ENCODE data around the gene OR10H3.
"Not testable (repeated sequence)": the region's sequence is repeated elsewhere in the genome, so short reads cannot be mapped to it uniquely, and the experiment has no call there.

Gene OR10H3

GRCh38 chr19:15779756-15780476 lies 42.1 kb downstream of the OR10H3 start:
- FAIRE-seq = no peak

- FAIRE-seq = no peak
Observed at GRCh38 chr19:15780610-15781418, 43.0 kb downstream of the OR10H3 start.

- no peak for FAIRE-seq
Observed at GRCh38 chr19:15781661-15782060, 43.9 kb downstream of the OR10H3 start.

- no peak for FAIRE-seq
Observed at GRCh38 chr19:15782211-15782610, 44.4 kb downstream of the OR10H3 start.

GRCh38 chr19:15782896-15783295 lies 45.1 kb downstream of the OR10H3 start:
- FAIRE-seq = not testable (repeated sequence)

GRCh38 chr19:15787611-15788155 lies 49.9 kb downstream of the OR10H3 start, which contains the start of gene OR10H5:
Gene OR10H5 (plus strand): TSS chr19:15787661. CDS start chr19:15794049, 6,388 bp downstream.
- no peak for FAIRE-seq

GRCh38 chr19:15788594-15789270 lies 50.9 kb downstream of the OR10H3 start:
- FAIRE-seq = no peak

- no peak for FAIRE-seq
Observed at GRCh38 chr19:15790096-15790495, 52.3 kb downstream of the OR10H3 start.
